LNCaP clone FGC (cell line): ENCODE data around the gene GRIN2A.

ENCODE experiments used
- DNase-seq: peaks from one replicate; pipeline ENCODE4 v3.0.0-alpha.2; 2011; ENCODE audit warnings: low read depth
- H3K4me3 ChIP-seq: 2 replicates; pipeline ENCODE4 v1.5.1; 2011; ENCODE audit warnings: mild to moderate bottlenecking, low read depth, low read length, control low read depth
- TF ChIP-seq, protein P1 (sequence below): IDR thresholded peaks from 2 replicates; pipeline ENCODE4 v1.5.1; 2012; ENCODE audit warnings: mild to moderate bottlenecking; ENCODE audit not compliant: control insufficient read depth, insufficient read depth; ENCODE audit errors: extremely low read depth

Gene GRIN2A

DNA sequence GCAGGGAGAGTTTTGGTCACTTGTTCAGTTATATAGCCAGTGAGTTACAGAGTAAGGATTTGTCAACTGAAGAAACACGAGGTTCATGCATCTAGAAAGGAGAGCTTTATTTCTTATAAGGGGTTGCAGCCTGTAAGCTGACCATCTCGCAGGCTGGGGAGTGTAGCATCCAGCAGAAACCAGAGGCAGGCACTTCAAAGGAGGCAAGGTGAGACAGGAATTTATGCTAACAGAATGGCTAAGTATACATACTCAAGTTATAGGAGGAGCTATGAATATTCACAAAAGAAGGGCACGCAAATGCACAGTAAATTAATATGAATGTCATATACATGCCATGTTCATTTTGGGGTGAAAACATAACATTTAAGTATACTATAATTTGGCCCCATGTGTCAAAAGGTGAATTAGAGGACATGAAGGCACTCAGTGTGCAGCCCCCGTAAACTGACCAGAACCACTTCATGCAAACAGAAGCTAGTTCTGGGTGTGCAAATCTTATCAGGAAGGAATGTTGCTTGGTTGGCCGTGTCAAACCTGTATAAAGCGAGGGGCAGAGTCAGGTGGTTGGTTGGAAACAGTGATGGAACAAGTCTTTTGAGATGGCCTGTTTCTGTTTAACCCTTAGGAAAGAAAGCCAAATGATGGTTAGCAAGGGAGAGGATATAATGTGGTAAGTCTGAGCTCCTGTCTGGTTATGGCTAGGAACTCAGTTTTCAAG lies 97.0 kb downstream of the GRIN2A start:
- H3K4me3 ChIP-seq = no peak overlapping the region
- DNase-seq = no peak
- TF ChIP-seq, protein P1, sequence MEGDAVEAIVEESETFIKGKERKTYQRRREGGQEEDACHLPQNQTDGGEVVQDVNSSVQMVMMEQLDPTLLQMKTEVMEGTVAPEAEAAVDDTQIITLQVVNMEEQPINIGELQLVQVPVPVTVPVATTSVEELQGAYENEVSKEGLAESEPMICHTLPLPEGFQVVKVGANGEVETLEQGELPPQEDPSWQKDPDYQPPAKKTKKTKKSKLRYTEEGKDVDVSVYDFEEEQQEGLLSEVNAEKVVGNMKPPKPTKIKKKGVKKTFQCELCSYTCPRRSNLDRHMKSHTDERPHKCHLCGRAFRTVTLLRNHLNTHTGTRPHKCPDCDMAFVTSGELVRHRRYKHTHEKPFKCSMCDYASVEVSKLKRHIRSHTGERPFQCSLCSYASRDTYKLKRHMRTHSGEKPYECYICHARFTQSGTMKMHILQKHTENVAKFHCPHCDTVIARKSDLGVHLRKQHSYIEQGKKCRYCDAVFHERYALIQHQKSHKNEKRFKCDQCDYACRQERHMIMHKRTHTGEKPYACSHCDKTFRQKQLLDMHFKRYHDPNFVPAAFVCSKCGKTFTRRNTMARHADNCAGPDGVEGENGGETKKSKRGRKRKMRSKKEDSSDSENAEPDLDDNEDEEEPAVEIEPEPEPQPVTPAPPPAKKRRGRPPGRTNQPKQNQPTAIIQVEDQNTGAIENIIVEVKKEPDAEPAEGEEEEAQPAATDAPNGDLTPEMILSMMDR = no peak

DNA sequence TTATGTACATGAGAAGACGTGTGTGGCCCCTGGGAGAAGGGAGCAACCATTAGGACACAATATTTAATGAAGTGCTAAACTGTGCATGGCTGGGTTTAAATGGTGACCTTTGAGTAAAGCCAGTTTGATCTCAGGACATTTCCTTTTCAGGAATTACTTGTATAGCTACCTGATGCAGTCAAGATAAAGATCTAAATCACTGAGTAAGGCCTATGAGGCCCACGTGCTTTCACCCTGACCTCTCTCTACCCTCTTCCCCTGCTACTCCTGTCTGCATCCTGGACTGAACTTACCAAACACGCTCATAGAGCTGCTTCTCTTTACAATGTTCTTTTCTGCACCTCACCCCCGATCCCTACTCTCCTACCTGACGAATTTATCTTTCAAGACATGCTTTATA lies 98.9 kb downstream of the GRIN2A start:
- no peak overlapping the region for H3K4me3 ChIP-seq
- TF ChIP-seq, protein P1 = no peak
- DNase-seq = no peak

DNA sequence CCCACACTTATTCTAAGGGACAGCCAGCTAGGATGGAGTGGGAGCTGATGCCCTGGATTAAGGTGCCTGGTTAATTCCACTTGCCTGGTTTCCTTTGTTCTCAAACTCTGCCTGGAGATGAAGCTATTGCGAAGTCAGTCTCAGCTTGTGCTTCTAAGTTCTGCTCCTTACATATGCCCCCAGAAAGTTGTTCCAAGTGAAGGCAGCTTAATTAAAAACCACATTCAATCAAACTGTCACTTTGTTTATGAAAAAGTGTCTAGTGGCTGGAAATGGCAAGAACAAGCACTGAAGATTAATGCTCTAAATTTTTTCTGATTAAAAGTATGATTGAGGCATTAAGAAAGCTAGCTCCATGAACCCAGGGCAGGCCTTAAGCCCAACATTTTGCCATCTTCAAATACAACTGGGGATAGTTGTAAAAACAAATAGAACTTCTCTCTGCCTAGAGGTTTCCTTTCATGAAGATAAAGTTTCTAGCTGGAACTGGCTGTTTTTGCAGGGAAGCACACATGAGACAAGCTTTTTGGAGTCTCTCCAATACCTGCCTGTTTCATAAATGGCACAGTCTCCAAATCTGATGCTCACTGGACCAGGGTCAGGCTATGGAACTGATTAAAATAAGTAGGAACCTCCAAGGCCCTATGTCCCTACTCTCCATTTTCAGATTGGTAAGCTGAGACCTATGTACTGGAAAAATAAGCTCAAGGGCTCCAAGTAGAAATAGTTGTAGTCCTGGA lies 100.9 kb downstream of the GRIN2A start:
- no peak for DNase-seq
- no peak overlapping the region for H3K4me3 ChIP-seq
- TF ChIP-seq, protein P1 = no peak

DNA sequence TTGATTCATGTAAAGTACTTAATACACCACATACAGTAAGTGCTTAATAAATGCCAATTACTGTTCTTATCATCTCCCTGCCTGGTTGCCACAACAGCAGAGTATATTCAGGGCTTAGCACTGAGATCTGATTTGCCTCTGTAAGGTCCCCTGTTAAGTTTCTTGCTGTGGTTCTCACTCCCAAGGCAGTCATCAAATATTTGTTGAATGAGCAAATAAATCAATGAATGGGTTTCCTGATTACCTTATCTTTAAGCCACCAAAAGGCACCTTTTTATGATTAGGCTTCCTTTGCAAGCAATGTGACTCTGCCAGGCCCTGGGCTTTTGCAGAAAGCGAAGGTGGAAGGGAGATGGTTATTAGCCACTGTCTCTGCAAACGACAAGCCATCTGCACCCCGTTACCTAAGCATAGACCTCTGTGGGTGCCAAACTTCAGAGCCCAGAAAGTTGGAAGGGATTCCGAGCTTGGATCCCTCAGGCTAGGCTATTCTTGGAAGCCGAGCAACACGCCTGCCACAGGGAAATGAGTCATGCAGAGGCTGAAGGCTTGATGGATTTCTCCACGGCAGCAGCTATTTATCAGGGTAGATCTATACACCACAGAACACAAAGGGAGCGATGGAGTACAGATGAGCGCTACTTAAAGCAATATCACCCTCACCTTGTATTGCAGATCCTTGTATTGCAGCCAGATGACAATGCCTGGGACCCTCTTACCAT lies 102.0 kb downstream of the GRIN2A start:
- TF ChIP-seq, protein P1 = no peak
- no peak overlapping the region for H3K4me3 ChIP-seq
- no peak for DNase-seq

DNA sequence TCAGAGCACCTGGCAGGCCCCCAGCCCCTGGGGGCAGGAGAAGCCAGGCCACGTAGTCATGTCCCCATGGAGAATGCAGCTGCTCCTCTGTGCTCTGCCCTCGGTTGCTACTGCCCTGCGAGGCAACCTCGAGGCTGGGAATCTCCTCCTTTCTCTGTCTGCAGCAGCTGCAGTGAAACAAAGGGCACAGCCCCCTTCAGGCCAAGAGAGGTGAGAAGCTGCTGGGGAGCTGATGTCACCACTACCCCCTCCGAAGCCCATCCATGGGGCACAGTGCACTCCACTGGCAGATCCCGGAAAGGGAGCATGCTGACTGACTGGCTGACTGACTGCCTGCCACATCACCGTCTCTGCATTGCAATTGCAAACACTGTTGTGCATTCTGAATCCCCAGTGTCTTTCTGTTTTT lies 103.7 kb downstream of the GRIN2A start:
- TF ChIP-seq, protein P1 = no peak
- no peak for DNase-seq

DNA sequence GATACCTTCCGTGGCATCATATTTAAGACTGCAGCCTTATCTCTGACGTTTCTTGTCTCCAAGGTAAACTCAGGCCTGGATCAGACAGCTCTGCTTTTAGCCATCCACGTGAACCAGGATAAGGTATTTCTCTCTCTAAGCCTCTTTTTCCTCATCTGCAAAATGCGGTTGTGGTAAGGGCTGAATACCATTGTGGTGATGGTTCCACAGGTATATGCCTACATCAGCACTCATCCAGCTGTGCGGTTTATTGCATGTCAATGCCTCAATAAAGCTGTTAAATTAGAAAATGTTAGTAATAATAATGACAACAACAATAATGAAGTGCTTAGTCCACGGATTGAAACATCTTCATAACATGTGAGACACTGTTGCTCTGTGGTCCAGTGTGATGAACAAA lies 104.4 kb downstream of the GRIN2A start:
- TF ChIP-seq, protein P1 = no peak
- no peak overlapping the region for H3K4me3 ChIP-seq
- no peak for DNase-seq

More for the DNA sequence above, 103.7 kb downstream of the GRIN2A start:
- no peak overlapping the region for H3K4me3 ChIP-seq
